Measurements from ENCODE around the gene MAPK11.
A peak's percentile ranks its signal among the peaks of the same experiment; 100 is the strongest.

The MAPK11 gene

DNA sequence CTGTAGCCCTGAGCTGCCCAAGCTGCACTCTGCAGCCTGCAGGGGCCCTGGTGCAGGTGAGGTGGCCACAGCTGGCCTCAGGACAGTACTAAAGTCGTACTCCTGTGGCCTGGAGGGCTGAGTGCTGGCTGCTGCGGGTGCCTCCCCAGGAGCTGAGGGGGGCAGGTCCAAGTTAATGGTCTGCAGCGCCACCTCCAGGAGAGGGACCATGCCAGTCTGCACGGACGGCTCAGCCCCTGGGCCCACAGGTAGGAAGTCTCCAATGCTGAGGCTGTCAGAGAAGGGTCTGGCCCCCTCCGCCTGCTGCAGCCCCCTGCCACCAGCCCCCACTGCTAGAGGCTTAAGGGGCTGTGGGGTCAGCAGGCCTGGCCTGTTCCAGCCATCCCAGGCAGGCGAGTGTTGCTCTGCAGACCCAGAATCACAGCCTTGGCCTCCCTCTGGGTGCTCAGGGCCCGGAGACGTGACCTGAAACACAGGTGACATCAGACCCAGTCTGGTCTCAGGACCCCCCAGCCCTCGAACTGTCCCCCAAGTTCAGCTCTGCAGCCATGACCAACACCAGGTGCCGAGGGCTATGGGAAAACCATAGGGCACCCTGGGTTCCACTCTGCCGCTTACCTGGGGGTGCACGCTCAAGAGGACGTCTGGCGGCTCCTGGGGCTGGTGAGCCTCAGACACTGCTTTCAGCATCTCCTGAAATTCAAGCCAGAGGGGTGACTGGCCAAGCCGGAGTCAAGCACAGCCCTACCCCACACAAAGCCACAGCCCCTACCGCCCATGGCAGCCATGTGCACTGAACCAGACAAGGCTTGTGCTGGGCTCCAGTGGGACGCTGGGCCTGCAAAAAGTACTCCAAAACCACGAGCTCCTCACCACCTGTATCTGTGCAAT, 48.5 kb downstream of the MAPK11 start:
- DNase-seq, result no peak

DNA sequence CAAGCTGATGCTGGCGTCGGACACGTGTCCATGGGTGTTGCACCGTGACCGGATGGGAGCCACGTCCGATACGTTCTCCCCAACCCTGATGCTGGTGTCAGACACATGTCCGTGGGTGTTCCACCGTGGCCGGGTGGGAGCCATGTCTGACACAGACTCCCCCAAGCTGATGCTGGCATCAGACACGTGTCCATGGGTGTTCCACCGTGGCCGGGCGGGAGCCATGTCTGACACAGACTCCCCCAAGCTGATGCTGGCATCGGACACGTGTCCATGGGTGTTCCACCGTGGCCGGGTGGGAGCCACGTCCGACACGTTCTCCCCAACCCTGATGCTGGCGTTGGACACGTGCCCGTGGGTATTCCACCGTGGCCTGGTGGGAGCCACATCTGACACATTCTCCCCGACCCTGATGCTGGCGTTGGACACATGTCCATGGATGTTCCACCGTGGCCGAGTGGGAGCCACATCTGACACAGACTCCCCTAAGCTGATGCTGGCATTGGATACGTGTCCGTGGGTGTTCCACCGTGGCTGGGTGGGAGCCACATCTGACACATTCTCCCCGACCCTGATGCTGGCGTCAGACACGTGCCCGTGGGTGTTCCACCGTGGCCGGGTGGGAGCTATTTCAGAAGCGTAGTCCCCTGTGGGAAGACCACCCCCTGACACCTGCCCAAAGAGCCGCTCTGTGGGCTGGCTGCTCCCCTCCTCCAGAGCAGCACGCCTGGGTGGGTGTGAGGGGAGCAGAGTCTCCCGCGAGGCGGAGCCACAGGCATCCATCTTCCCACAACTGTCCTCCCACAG, 49.4 kb downstream of the MAPK11 start:
- DNase-seq, result no peak

DNA sequence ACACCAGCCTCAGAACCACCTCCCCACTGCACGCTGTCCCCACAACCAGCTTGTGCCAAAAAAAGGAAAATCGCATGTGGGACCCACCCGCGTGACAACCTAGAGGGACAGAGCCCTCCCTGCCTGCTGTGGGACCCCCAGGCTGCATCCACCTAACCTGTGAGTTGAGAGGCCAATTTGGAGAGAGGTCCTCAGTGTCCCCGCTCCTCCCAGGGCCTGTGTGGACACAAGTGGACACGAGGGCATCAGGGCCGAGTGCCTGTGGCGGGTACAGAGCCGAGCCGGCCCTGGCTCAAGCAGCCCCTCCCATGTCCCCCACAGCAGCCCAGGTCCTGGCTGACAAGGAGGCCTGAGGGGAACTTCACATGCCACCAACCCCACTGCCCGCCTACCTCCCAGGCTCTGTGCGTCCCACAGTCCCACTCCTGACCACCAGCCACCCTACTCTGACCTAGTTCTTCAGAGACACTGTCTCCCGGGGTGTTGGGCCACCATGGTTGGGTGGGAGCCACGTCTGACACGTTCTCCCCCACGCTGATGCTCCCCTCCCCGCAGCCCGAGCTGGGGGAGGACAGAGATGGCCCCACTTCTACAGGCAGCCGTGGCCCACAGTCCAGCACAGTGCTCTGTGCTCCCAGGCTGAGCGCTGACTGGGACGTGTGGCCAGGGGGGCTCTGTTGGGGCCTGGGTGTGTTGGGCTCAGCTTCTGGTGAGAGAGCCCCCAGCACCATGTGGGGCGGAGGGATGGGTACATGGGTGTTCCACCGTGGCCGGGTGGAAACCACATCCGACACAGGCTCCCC, 50.2 kb downstream of the MAPK11 start:
- DNase-seq, result no peak

DNA sequence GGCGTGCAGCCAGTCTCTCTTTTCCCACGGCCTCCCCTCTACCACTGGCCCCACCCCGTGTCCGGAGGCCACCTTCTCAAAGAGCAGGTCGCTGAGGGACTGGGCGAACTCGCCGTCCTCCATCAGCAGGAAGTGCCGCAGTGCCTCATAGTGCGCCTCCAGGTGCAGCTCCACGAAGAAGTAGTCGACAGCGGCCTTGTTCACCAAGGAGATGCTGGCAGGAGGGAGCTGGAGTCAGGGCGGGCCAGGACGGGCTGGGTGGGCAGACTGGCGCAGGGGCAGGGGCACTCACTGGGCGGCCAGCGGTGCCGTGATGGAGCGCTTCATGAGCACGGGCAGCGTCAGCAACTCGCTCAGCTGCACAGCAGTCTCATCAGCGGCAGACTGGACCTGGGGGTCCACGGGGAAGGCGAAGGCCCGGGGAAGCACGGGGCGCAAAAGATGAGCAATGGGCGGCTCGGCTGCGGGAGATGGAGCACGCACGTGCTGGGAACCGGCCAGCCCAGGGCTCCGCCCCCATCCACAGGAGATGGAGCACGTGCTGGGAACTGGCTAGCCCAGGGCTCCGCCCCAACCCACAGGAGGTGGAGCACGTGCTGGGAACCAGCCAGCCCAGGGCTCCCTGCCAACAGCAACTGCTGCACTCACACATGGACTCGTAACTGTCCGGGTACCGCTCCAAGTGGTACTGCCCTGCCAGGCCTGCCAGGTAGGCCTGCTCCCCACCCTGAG, 51.0 kb downstream of the MAPK11 start:
- DNase-seq, result peak; percentile 27

DNA sequence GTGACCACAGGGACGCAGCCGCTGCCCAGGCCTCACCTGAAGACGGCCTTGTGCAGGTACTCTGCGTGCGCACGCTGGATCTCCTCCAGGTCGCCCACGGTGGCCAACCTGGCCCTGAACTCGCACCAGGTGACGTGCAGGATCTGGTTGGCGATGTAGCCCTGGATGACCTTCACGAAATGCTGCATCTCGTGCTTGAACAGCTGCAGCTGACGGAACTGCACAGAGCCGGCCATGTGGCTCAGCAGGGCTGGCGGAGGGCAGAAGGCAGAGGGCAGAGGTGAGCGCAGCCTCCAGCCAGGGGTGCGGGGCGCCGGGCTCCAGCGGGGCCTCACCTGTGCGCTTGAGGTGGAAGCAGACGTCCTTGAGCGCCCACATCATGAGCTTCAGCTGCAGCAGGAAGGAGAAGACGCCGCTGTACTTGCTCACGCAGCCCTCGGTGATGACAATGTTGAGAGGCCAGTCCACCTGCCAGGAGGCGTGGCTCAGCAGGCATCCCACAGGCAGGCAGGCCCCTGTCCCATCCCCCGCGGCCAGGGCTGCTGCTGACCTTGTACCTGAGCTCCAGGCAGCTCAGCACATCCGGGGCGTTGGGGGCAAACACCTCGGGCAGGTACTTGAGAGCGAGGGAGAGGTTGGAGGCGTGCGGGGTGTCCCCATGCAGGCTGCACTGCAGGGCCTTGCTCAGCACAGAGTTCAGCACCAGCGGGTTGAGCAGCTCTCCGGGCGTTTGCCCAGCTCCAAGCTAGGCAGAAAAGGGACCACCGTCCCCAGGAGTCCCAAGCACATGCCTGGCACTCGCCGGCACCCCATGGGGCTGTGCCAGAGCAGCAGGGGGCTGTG, 51.8 kb downstream of the MAPK11 start:
- no peak for DNase-seq

DNA sequence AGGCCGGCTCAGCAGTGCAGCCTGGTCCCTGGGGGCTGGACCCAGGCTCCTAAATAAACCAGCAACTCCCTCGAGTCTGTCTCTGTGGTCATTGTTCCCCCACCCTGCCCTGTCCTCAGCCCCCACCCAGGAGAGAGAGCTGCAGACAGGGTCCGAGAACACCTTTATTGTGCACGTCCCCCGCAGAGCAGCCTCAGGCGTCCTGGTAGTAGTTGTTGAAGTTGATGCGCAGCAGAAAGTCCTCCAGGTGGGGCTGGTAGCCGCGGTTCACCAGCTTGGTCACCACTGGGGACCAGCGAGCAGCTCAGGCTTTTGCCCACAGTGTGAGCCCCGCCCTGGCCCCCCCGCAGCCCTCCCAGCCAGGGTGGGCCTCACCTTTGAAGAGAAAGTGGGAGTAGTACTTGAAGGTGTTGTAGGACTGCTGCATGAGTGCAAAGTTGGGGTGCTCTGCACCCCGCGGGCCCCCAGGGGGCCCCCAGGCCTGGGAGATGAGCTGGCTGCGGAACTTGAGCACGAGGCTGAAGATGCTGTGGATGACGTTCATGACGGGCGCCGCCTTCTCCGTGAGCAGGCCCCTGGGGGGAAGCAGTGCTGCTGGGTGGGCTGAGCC, 52.5 kb downstream of the MAPK11 start:
- no peak for DNase-seq

DNA sequence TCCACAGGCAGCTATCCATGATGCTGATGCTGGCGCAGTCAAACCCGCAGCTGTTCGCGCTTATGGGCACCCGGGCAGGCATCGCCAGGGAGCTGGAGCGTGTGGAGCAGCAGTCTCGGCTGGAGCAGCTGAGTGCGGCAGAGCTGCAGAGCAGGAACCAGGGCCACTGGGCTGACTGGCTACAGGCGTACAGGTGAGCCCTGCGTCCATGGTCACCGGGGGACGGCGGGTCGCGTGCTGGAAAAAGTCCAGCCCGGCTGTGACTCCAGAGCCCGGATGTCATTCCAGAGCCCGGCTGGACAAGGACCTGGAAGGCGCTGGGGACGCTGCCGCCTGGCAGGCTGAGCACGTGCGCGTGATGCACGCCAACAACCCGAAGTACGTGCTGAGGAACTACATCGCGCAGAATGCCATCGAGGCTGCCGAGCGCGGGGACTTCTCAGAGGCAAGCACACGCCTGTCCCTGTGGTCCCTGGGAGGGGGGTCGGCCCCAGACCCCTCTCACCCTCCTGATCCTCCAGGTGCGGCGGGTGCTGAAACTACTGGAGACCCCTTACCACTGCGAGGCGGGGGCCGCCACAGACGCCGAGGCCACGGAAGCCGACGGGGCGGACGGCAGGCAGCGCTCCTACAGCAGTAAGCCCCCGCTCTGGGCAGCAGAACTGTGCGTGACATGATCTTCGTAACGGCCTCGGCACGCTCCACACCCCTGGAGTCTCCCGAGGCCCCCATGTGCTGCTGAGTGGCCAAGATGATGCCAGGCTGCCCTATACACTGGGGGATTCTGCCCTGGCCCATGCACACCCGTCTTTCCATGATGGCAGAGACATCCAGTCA, 53.3 kb downstream of the MAPK11 start:
- no peak for DNase-seq

DNA sequence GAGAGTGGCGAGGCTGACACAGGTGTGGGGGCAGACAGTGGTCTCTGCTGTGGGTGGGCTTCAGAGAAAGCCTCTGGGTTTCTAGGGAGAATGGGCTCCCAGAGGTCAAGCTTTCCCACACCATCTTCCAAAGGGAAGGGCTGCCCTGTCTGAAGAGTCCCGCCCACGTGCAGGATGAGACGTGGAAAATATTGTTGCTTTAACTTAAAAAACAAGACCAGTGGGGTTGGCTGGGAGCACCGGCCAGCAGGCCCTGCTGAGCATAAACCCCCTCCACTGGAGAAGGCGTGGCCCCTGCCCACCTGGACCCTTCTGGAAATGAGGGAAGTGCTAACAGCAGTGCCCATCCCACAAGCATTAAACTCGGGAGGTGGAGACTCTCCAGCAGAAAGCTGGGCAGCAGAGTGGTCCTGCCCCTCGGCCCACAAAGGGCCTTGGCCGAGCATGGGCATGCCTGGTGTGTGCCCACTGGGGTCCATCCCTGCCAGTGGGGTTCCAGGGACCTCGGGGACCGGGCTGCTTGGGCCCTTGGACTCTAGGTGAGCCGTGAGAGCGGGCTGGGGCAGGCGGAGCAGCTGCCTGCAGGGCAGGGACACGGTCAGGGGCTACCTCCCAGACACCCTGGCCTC, 54.0 kb downstream of the MAPK11 start:
- DNase-seq, result no peak

DNA sequence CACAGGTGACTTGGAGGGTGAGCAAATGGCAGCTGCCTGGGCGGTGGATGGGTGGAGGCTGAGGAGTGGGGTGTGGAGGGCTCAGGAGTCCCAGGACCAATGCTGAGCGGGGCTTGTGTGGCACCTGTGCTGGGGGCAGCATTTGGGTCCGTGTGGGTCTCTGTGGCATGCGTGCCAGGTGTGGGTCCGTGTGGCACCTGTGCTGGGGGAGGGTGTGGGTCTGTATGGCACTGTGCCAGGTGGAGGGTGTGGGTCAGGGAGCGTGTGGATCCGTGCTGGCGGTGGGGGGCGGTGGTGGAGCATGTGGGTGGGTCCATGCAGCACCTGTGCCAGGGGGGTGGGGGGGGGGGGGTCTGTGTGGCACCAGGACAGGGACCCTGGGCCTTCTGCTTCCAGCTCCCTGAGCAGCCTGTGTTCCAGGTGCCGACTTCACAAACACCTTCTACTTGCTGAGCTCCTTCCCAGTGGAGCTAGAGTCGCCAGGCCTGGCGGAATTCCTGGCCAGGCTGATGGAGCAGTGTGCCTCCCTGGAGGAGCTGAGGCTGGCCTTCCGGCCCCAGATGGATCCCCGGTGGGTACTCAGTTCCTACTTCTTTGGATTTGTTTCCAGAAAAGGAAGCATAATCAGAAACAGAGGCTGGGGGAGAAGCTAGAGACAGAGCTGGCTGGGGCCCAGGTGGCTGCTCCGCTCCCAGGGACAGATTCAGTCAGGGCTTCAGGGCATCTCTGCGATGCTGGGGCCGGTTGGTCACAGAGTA, 54.7 kb downstream of the MAPK11 start:
- DNase-seq, result no peak
